GM12878 (cell line): ENCODE measurements around the gene TXNL1. TPM values are rescaled to one million over a fixed set of nuclear protein-coding genes. Genes with fewer than 3 reads are reported as not detected.

ENCODE experiments used
- CHD4 ChIP-seq: fragments of 200-600 bp; sonication (generic); IDR thresholded peaks from 2 replicates; pipeline ENCODE4 v1.6.1; 2016; ENCODE audit warnings: mild to moderate bottlenecking
- HCFC1 ChIP-seq: fragments of 150-350 bp; IDR thresholded peaks from 2 replicates; pipeline ENCODE4 v1.6.1; 2014; ENCODE audit warnings: low read length
- JUND ChIP-seq: IDR thresholded peaks from 2 replicates; pipeline ENCODE4 v1.6.1; 2012; ENCODE audit warnings: low read depth, mild to moderate bottlenecking, low read length, improper control_type of control experiment, moderate library complexity
- MEF2B ChIP-seq: fragments of 450-650 bp; IDR thresholded peaks from 2 replicates; pipeline ENCODE4 v1.6.1; 2018; ENCODE audit warnings: mild to moderate bottlenecking, moderate library complexity; ENCODE audit not compliant: partially characterized antibody, poor library complexity, severe bottlenecking
- MTA2 ChIP-seq: fragments of 450-650 bp; IDR thresholded peaks from 2 replicates; pipeline ENCODE4 v1.6.1; 2016; ENCODE audit warnings: low read depth, mild to moderate bottlenecking, moderate library complexity
- MTA3 ChIP-seq: IDR thresholded peaks from 2 replicates; pipeline ENCODE4 v1.6.1; 2012; ENCODE audit warnings: low read length, inconsistent platforms, borderline replicate concordance
- MXI1 ChIP-seq: fragments of 150-350 bp; IDR thresholded peaks from 2 replicates; pipeline ENCODE4 v1.6.1; 2011; ENCODE audit warnings: low read depth, mild to moderate bottlenecking, inconsistent platforms, low read length, improper control_type of control experiment
- NBN ChIP-seq: fragments of 450-650 bp; IDR thresholded peaks from 2 replicates; pipeline ENCODE4 v1.6.1; 2016
- PBX3 ChIP-seq: IDR thresholded peaks from 2 replicates; pipeline ENCODE4 v1.6.1; 2011; ENCODE audit warnings: mild to moderate bottlenecking, low read depth, low read length, moderate library complexity; ENCODE audit not compliant: insufficient replicate concordance
- SKIL ChIP-seq: fragments of 450-650 bp; IDR thresholded peaks from 2 replicates; pipeline ENCODE4 v1.6.1; 2017; ENCODE audit warnings: mild to moderate bottlenecking, low read depth, inconsistent platforms; ENCODE audit not compliant: poor library complexity, severe bottlenecking
- SMAD1 ChIP-seq: fragments of 450-650 bp; IDR thresholded peaks from 2 replicates; pipeline ENCODE4 v1.6.1; 2018; ENCODE audit warnings: mild to moderate bottlenecking, low read depth; ENCODE audit not compliant: partially characterized antibody
- ZNF24 ChIP-seq: fragments of 450-650 bp; IDR thresholded peaks from 2 replicates; pipeline ENCODE4 v1.6.1; 2017; ENCODE audit warnings: antibody characterized with exemption, mild to moderate bottlenecking
- polyA plus RNA-seq, 11 experiments: library from polyadenylated mRNA; depleted of rRNA in 4 of 11; unstranded in 6 of 11; stranded (reverse) in 5 of 11; fragments of >200 nt; fragmentation: Nextera tagmentation in 4 of 11; fragmentation: Illumina TruSeq in 1 of 11; extraction: Ambion mirVana in 4 of 11; extraction: Trizol in 1 of 11; gene quantifications; 1 replicate in 1 of 11; 2 replicates in 10 of 11; pipeline versions ENCODE4 v1.2.1 to v1.2.3, GENCODE V29; 2011 to 2016; ENCODE audit warnings: inconsistent platforms in 2 of 11, missing spikeins in 2 of 11, low read depth in 1 of 11
- total RNA-seq, 4 experiments: library from RNA; depleted of rRNA in 3 of 4; stranded (reverse); fragments of >200 nt in 3 of 4; fragmentation: Illumina TruSeq in 1 of 4; extraction: Trizol in 1 of 4; gene quantifications; 2 replicates each; pipeline versions ENCODE4 v1.2.1 to v1.2.3, GENCODE V29; 2013 to 2021
- TF ChIP-seq, protein P1 (sequence below): fragments of 450-650 bp; IDR thresholded peaks from 2 replicates; pipeline ENCODE4 v1.6.1; 2017; ENCODE audit warnings: mild to moderate bottlenecking, moderate library complexity
- TF ChIP-seq, protein P2 (sequence below): fragments of 450-650 bp; formaldehyde crosslinking; IDR thresholded peaks from 2 replicates; pipeline ENCODE4 v1.5.0; 2022; ENCODE audit warnings: mild to moderate bottlenecking, missing genetic modification characterization
- TF ChIP-seq, protein P3 (sequence below): IDR thresholded peaks from 2 replicates; pipeline ENCODE4 v1.6.1; 2011; ENCODE audit warnings: low read depth, low read length, improper control_type of control experiment, borderline replicate concordance

Gene TXNL1
- total and polyA plus RNA-seq, 10 of the 15 experiments (the other 5 are each of a cell fraction or from before 2014, with no cell fraction given) = 30.9 to 124 (median 71.2) TPM

GRCh38 chr18:56650944-56651770, 12.8 kb upstream of the TXNL1 start, which contains the start of gene WDR7 (continued):
- TF ChIP-seq, protein P1, sequence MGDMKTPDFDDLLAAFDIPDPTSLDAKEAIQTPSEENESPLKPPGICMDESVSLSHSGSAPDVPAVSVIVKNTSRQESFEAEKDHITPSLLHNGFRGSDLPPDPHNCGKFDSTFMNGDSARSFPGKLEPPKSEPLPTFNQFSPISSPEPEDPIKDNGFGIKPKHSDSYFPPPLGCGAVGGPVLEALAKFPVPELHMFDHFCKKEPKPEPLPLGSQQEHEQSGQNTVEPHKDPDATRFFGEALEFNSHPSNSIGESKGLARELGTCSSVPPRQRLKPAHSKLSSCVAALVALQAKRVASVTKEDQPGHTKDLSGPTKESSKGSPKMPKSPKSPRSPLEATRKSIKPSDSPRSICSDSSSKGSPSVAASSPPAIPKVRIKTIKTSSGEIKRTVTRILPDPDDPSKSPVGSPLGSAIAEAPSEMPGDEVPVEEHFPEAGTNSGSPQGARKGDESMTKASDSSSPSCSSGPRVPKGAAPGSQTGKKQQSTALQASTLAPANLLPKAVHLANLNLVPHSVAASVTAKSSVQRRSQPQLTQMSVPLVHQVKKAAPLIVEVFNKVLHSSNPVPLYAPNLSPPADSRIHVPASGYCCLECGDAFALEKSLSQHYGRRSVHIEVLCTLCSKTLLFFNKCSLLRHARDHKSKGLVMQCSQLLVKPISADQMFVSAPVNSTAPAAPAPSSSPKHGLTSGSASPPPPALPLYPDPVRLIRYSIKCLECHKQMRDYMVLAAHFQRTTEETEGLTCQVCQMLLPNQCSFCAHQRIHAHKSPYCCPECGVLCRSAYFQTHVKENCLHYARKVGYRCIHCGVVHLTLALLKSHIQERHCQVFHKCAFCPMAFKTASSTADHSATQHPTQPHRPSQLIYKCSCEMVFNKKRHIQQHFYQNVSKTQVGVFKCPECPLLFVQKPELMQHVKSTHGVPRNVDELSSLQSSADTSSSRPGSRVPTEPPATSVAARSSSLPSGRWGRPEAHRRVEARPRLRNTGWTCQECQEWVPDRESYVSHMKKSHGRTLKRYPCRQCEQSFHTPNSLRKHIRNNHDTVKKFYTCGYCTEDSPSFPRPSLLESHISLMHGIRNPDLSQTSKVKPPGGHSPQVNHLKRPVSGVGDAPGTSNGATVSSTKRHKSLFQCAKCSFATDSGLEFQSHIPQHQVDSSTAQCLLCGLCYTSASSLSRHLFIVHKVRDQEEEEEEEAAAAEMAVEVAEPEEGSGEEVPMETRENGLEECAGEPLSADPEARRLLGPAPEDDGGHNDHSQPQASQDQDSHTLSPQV = no peak
- TF ChIP-seq, protein P2, sequence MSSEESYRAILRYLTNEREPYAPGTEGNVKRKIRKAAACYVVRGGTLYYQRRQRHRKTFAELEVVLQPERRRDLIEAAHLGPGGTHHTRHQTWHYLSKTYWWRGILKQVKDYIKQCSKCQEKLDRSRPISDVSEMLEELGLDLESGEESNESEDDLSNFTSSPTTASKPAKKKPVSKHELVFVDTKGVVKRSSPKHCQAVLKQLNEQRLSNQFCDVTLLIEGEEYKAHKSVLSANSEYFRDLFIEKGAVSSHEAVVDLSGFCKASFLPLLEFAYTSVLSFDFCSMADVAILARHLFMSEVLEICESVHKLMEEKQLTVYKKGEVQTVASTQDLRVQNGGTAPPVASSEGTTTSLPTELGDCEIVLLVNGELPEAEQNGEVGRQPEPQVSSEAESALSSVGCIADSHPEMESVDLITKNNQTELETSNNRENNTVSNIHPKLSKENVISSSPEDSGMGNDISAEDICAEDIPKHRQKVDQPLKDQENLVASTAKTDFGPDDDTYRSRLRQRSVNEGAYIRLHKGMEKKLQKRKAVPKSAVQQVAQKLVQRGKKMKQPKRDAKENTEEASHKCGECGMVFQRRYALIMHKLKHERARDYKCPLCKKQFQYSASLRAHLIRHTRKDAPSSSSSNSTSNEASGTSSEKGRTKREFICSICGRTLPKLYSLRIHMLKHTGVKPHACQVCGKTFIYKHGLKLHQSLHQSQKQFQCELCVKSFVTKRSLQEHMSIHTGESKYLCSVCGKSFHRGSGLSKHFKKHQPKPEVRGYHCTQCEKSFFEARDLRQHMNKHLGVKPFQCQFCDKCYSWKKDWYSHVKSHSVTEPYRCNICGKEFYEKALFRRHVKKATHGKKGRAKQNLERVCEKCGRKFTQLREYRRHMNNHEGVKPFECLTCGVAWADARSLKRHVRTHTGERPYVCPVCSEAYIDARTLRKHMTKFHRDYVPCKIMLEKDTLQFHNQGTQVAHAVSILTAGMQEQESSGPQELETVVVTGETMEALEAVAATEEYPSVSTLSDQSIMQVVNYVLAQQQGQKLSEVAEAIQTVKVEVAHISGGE (CRISPR knock-in tag) = no peak
- TF ChIP-seq SKIL (peak; percentile 12), CHD4 (no peak), MTA2 (peak; percentile 90), MEF2B (peak; percentile 12), ZNF24 (no peak), JUND (no peak), NBN (peak; percentile 81), HCFC1 (peak; percentile 80), PBX3 (peak; percentile 39), SMAD1 (no peak), MTA3 (no peak), MXI1 (no peak)
- TF ChIP-seq, protein P3, sequence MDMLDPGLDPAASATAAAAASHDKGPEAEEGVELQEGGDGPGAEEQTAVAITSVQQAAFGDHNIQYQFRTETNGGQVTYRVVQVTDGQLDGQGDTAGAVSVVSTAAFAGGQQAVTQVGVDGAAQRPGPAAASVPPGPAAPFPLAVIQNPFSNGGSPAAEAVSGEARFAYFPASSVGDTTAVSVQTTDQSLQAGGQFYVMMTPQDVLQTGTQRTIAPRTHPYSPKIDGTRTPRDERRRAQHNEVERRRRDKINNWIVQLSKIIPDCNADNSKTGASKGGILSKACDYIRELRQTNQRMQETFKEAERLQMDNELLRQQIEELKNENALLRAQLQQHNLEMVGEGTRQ = no peak
